Measurements from ENCODE around the gene AP3D1.

DNA sequence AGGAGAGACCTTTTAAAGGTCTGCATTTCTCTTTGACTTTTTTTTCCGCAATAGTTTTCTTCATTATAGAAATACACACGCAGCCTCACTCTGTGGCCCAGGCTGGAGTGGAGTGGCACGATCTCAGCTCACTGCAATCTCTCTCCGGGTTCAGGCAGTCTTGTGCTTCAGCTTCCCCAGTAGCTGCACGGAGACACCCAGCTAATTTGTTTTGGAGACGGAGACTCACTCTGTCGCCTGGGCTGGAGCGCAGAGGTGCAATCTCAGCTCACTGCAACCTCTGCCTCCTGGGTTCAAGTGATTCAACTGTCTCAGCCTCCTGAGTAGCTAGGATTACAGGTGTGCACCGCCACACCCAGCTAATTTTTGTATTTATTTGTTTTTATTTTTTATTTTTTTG, 88.6 kb downstream of the AP3D1 start:
- TF ChIP-seq, protein P1, sequence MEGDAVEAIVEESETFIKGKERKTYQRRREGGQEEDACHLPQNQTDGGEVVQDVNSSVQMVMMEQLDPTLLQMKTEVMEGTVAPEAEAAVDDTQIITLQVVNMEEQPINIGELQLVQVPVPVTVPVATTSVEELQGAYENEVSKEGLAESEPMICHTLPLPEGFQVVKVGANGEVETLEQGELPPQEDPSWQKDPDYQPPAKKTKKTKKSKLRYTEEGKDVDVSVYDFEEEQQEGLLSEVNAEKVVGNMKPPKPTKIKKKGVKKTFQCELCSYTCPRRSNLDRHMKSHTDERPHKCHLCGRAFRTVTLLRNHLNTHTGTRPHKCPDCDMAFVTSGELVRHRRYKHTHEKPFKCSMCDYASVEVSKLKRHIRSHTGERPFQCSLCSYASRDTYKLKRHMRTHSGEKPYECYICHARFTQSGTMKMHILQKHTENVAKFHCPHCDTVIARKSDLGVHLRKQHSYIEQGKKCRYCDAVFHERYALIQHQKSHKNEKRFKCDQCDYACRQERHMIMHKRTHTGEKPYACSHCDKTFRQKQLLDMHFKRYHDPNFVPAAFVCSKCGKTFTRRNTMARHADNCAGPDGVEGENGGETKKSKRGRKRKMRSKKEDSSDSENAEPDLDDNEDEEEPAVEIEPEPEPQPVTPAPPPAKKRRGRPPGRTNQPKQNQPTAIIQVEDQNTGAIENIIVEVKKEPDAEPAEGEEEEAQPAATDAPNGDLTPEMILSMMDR (IDR thresholded peaks at IDR 0.05; ENCODE audit: extremely low read depth in 1 of 2, insufficient read depth in 1 of 2, low read depth in 1 of 2, low read length in 2 of 2) = no peak
- TF ChIP-seq POLR2AphosphoS5 (IDR thresholded peaks at IDR 0.05; ENCODE audit: insufficient read depth, low read depth, low read length) = no peak

All from endothelial cell of umbilical vein (primary cell).